Activated T-cell treated with anti-CD3 and anti-CD28 coated beads, Interleukin-2, amount 50 U/mL, for 24 hours (primary cell): ENCODE results near the gene SERPIND1.

ENCODE experiments used
- DNase-seq: peaks from one replicate; pipeline ENCODE4 v3.0.0-alpha.2; 2020
- H3K27ac Mint-ChIP-seq: 2 replicates; pipeline ENCODE4 v1.8.0; 2020; ENCODE audit warnings: mild to moderate bottlenecking, mixed read lengths
- H3K27me3 Mint-ChIP-seq: 2 replicates; pipeline ENCODE4 v1.8.0; 2020; ENCODE audit warnings: mixed read lengths
- H3K36me3 Mint-ChIP-seq: 2 replicates; pipeline ENCODE4 v1.8.0; 2020; ENCODE audit warnings: low read depth, mixed read lengths
- H3K4me1 Mint-ChIP-seq: 2 replicates; pipeline ENCODE4 v1.8.0; 2020; ENCODE audit warnings: low read depth, mixed read lengths
- H3K4me3 Mint-ChIP-seq: 2 replicates; pipeline ENCODE4 v1.8.0; 2020; ENCODE audit warnings: mild to moderate bottlenecking, moderate library complexity, mixed read lengths
- H3K9me3 Mint-ChIP-seq: 2 replicates; pipeline ENCODE4 v1.8.0; 2020; ENCODE audit warnings: mixed read lengths

Gene SERPIND1

GRCh38 chr22:20803696-20804324, 29.9 kb downstream of the SERPIND1 start:
- Mint-ChIP-seq H3K4me1 (peaks cover 6% of the 10 kb centered on the region), H3K36me3 (peaks cover 80% of the 10 kb centered on the region), H3K27ac (no peak overlapping the region)

GRCh38 chr22:20804650-20805049, 30.7 kb downstream of the SERPIND1 start:
- Mint-ChIP-seq H3K27me3 (no peaks in the 10 kb centered on the region), H3K36me3 (peaks cover 80% of the 10 kb centered on the region), H3K9me3 (no peaks in the 10 kb centered on the region), H3K27ac (no peak overlapping the region), H3K4me3 (no peak overlapping the region), H3K4me1 (peaks cover 6% of the 10 kb centered on the region)
- no peak for DNase-seq

More at GRCh38 chr22:20803696-20804324, 29.9 kb downstream of the SERPIND1 start:
- DNase-seq = peak; percentile 50
- Mint-ChIP-seq H3K4me3 (no peak overlapping the region), H3K9me3 (no peaks in the 10 kb centered on the region), H3K27me3 (no peaks in the 10 kb centered on the region)

GRCh38 chr22:20805972-20806471, 32.1 kb downstream of the SERPIND1 start:
- Mint-ChIP-seq H3K9me3 (no peaks in the 10 kb centered on the region), H3K4me1 (peaks cover 13% of the 10 kb centered on the region), H3K27me3 (no peaks in the 10 kb centered on the region), H3K27ac (peak overlapping the region; percentile 72), H3K4me3 (no peak overlapping the region), H3K36me3 (peaks cover 86% of the 10 kb centered on the region)
- DNase-seq = no peak

GRCh38 chr22:20807315-20807752, 33.4 kb downstream of the SERPIND1 start:
- peak overlapping the region; percentile 53 for H3K27ac Mint-ChIP-seq
- no peaks in the 10 kb centered on the region for H3K9me3 Mint-ChIP-seq
- no peak overlapping the region for H3K4me3 Mint-ChIP-seq
- H3K27me3 Mint-ChIP-seq = no peaks in the 10 kb centered on the region
- no peak for DNase-seq
- peaks cover 21% of the 10 kb centered on the region for H3K4me1 Mint-ChIP-seq
- H3K36me3 Mint-ChIP-seq = peaks cover 89% of the 10 kb centered on the region

DNA sequence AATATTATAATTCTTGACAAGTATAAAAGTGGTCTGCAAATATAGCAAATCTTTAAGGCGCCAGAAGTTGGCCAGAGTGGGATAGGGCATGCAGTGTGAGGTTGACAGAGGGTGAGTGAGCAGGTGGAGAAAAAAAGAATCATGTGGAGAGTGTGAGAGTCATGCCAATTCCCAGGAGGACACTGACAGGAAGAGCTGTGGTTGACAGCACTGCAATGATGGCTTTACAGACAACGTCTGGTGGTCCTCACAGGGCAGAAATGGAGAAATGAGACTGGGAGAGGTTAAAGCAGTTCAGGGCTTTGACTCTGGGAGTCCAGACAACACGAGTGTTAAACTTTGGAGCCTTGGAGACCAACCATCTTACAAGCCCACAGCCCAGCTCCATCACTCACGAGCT, 34.9 kb downstream of the SERPIND1 start:
- H3K27ac Mint-ChIP-seq = no peak overlapping the region
- no peak overlapping the region for H3K4me3 Mint-ChIP-seq
- H3K9me3 Mint-ChIP-seq = no peaks in the 10 kb centered on the region
- peaks cover 88% of the 10 kb centered on the region for H3K36me3 Mint-ChIP-seq
- H3K4me1 Mint-ChIP-seq = peaks cover 22% of the 10 kb centered on the region
- no peak for DNase-seq
- no peaks in the 10 kb centered on the region for H3K27me3 Mint-ChIP-seq

DNA sequence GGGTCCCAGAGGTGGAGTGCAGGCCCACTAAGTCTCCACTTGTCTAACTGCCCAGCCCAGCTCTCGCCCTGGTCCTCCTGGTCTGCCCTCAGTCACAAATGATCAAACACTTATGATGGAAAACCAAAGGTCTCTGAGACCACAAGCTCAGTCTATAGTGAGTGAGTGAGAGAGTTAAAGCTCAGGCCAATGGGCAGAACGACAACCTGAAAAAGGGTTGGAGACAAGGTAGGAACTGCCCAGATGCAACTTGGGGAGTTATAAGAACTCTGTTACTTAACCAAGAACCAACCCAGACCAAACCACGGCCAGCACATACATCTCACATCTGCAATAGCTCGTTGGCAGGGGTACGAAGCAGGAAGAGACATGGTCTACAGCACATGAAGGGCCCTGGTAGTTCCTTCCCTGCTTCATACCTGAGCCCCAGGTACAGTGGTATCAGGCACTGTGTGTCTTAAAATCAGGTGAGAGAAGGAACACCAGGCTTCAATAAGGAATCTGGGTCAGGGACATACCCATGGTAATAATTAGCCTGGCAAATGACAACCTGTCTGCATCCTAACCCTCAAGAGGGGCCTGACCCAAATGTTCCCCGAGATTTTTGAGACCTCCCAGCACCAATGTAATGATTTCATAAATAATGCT, 35.7 kb downstream of the SERPIND1 start:
- no peak for DNase-seq
- H3K4me3 Mint-ChIP-seq = no peak overlapping the region
- H3K27ac Mint-ChIP-seq = no peak overlapping the region
- no peaks in the 10 kb centered on the region for H3K9me3 Mint-ChIP-seq
- no peaks in the 10 kb centered on the region for H3K27me3 Mint-ChIP-seq
- H3K36me3 Mint-ChIP-seq = peaks cover 86% of the 10 kb centered on the region
- peaks cover 24% of the 10 kb centered on the region for H3K4me1 Mint-ChIP-seq

DNA sequence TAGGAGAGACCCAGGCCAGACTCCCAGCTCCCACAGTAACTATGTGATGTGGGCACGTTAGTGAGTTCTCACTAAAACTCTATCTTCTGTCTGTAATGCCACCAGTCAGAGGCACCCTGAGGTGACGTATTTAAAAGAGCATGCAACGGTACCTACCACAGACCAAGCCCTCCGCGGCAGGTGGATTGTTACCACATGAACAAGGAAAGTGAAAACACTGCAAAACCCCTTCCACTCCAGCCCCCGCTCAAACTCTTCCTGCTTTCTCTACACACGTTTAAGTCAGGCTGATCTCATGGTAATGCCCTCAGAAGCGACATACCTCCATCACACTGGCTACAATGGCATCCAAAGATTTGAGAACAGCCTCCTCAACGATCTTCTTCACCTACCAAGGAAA, 36.7 kb downstream of the SERPIND1 start:
- peak; percentile 36 for DNase-seq
- Mint-ChIP-seq H3K9me3 (no peaks in the 10 kb centered on the region), H3K27ac (peak overlapping the region; percentile 76)

GRCh38 chr22:20811171-20811570, 37.3 kb downstream of the SERPIND1 start:
- H3K4me1 Mint-ChIP-seq = peaks cover 19% of the 10 kb centered on the region
- H3K36me3 Mint-ChIP-seq = peaks cover 82% of the 10 kb centered on the region
- no peaks in the 10 kb centered on the region for H3K9me3 Mint-ChIP-seq
- no peaks in the 10 kb centered on the region for H3K27me3 Mint-ChIP-seq
- no peak overlapping the region for H3K4me3 Mint-ChIP-seq
- H3K27ac Mint-ChIP-seq = peak overlapping the region; percentile 76
- no peak for DNase-seq

More for the DNA sequence above, 36.7 kb downstream of the SERPIND1 start:
- no peaks in the 10 kb centered on the region for H3K27me3 Mint-ChIP-seq
- peaks cover 24% of the 10 kb centered on the region for H3K4me1 Mint-ChIP-seq
- H3K4me3 Mint-ChIP-seq = no peak overlapping the region
- peaks cover 85% of the 10 kb centered on the region for H3K36me3 Mint-ChIP-seq

- Mint-ChIP-seq H3K9me3 (no peaks in the 10 kb centered on the region), H3K4me1 (peaks cover 18% of the 10 kb centered on the region), H3K4me3 (no peak overlapping the region), H3K27ac (peak overlapping the region; percentile 49), H3K27me3 (no peaks in the 10 kb centered on the region), H3K36me3 (peaks cover 85% of the 10 kb centered on the region)
- no peak for DNase-seq
These were observed 38.2 kb downstream of the SERPIND1 start for GRCh38 chr22:20811971-20812660.

DNA sequence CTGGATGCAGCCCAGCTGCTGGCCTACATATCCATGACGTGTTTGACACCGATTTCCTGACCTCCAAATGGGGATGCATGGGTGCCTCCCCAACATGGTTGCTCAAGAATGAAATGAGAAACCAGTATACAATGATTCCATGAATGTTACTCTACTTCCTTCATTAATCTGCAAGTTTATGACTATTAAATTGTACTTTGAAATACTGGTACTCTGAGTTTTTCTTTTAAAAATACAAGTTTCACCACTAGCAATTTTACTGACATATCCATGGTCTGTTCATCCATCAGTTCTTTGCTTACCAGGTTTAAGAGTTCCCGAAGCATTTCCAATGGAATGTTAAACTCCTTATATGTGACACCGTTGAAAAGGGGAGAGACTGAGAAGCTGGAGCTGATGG, 39.1 kb downstream of the SERPIND1 start:
- H3K4me3 Mint-ChIP-seq = no peak overlapping the region
- H3K9me3 Mint-ChIP-seq = no peaks in the 10 kb centered on the region
- no peak overlapping the region for H3K27ac Mint-ChIP-seq
- H3K36me3 Mint-ChIP-seq = peaks cover 83% of the 10 kb centered on the region
- DNase-seq = no peak
- H3K4me1 Mint-ChIP-seq = peaks cover 18% of the 10 kb centered on the region
- H3K27me3 Mint-ChIP-seq = no peaks in the 10 kb centered on the region

- DNase-seq = no peak
- no peaks in the 10 kb centered on the region for H3K27me3 Mint-ChIP-seq
- H3K27ac Mint-ChIP-seq = no peak overlapping the region
- peaks cover 86% of the 10 kb centered on the region for H3K36me3 Mint-ChIP-seq
- no peak overlapping the region for H3K4me3 Mint-ChIP-seq
- H3K4me1 Mint-ChIP-seq = peaks cover 18% of the 10 kb centered on the region
- H3K9me3 Mint-ChIP-seq = no peaks in the 10 kb centered on the region
These were observed 40.4 kb downstream of the SERPIND1 start for GRCh38 chr22:20814221-20814808.

GRCh38 chr22:20815477-20816050, 41.7 kb downstream of the SERPIND1 start:
- Mint-ChIP-seq H3K27me3 (no peaks in the 10 kb centered on the region), H3K36me3 (peaks cover 86% of the 10 kb centered on the region), H3K9me3 (no peaks in the 10 kb centered on the region), H3K27ac (peak overlapping the region; percentile 55), H3K4me1 (peaks cover 15% of the 10 kb centered on the region), H3K4me3 (no peak overlapping the region)
- no peak for DNase-seq

DNA sequence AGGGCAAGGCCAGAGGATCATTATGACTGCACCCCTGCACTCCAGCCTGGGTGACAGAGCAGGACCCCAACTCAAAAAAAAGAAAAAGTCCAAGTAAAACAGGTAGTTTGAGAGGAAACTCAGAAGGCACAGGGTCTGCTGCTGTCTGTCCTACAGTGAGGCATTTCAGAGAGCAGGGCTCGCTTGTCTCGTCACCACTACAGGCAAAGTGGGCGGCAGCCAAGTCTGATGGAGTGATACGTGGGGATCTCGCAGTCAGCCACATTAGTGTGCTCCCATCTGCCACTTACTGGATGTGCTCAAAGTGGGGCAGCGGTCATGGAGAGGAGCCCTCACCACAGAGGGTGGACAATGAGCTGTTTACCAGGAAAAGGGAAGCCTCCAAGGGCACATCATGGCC, 42.6 kb downstream of the SERPIND1 start:
- Mint-ChIP-seq H3K4me1 (peaks cover 5% of the 10 kb centered on the region), H3K4me3 (no peak overlapping the region), H3K27me3 (no peaks in the 10 kb centered on the region), H3K36me3 (peaks cover 80% of the 10 kb centered on the region), H3K9me3 (no peaks in the 10 kb centered on the region), H3K27ac (peak overlapping the region; percentile 14)
- no peak for DNase-seq

- Mint-ChIP-seq H3K27ac (no peak overlapping the region), H3K4me3 (no peak overlapping the region), H3K36me3 (peaks cover 70% of the 10 kb centered on the region), H3K27me3 (no peaks in the 10 kb centered on the region), H3K9me3 (no peaks in the 10 kb centered on the region), H3K4me1 (peaks cover 2% of the 10 kb centered on the region)
- DNase-seq = no peak
These were observed 44.6 kb downstream of the SERPIND1 start for GRCh38 chr22:20818471-20818870.
